GM12873 (cell line): Measurements from ENCODE around the gene NCAPD2.

ENCODE experiments used
- TF ChIP-seq, protein P1 (sequence below): IDR thresholded peaks from 2 replicates; pipeline ENCODE4 v1.5.1; 2012; ENCODE audit warnings: low read depth, mild to moderate bottlenecking, moderate library complexity, low read length, control low read depth; ENCODE audit not compliant: insufficient read depth; ENCODE audit errors: missing control alignments

Gene NCAPD2

DNA sequence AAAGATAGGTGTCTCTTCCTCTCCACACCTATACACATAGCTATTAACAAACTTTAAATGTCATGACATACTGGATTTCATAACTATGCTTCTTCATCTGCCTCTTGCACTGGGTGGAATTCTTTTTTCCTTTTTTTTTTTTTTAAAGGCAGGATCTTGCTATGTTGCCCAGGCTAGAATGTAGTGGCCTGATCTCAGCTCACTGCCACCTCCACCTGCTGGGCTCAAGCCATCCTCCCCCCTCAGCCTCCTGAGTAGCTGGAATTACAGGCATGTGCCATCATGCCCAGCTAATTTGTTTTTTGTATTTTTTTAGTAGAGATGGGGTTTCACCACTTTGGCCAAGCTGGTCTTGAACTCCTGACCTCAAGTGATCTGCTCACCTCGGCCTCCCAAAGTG lies 5.7 kb upstream of the NCAPD2 start:
- TF ChIP-seq, protein P1, sequence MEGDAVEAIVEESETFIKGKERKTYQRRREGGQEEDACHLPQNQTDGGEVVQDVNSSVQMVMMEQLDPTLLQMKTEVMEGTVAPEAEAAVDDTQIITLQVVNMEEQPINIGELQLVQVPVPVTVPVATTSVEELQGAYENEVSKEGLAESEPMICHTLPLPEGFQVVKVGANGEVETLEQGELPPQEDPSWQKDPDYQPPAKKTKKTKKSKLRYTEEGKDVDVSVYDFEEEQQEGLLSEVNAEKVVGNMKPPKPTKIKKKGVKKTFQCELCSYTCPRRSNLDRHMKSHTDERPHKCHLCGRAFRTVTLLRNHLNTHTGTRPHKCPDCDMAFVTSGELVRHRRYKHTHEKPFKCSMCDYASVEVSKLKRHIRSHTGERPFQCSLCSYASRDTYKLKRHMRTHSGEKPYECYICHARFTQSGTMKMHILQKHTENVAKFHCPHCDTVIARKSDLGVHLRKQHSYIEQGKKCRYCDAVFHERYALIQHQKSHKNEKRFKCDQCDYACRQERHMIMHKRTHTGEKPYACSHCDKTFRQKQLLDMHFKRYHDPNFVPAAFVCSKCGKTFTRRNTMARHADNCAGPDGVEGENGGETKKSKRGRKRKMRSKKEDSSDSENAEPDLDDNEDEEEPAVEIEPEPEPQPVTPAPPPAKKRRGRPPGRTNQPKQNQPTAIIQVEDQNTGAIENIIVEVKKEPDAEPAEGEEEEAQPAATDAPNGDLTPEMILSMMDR = no peak

DNA sequence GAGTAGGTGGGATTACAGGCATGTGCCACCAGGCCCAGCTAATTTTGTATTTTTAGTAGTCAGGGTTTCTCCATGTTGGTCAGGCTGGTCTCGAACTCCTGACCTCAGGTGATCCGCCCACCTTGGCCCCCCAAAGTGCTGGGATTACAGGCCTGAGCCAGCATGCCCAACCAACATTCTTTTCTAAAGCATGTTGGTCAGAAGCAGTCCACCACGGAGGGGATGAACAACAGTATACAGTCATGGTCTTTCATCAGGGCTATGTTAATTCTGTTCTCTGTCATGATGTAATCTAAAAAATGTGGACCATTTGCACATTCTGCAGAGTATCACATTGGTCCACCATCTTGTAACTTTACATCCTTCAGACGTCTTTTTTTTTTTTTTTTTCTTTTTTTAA lies 4.5 kb upstream of the NCAPD2 start:
- TF ChIP-seq, protein P1 = no peak

DNA sequence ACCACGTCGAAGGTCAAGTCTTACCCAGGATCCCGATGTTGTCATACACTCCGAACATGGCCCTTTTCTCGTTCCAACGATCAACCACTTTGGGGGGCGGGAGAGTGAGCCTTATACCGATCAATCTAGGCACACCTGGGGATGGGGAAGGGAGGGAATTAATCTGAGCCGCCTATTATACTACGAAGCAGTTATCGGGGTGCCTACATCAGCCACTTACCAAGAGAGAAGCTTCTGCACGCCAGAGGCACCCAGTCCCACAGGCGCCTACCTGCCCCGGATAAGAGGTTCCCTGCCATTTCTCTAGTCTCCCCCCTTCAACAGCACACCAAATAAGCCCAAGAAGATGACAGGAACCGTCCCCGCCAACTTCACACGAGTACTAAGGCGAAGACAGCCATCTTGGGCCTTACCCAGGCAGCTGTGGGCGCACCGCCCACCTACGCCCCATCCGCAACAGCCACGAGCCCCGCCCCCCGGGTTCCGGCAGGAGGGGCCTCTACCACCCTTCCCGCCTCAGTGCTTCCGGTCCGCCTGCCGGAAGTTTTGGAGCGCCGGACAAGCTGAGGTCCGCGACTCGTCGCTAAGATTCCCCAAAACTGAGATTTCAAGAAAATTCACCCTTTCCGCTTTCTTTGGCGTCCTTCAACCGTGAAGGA lies 935 bp upstream of the NCAPD2 start, which contains the start of gene MRPL51:
Gene MRPL51, minus strand, starts transcription at position 425 of the 659 bp plus-strand sequence. Its CDS starts 126 bp downstream, at position 299.
- TF ChIP-seq, protein P1 = no peak

DNA sequence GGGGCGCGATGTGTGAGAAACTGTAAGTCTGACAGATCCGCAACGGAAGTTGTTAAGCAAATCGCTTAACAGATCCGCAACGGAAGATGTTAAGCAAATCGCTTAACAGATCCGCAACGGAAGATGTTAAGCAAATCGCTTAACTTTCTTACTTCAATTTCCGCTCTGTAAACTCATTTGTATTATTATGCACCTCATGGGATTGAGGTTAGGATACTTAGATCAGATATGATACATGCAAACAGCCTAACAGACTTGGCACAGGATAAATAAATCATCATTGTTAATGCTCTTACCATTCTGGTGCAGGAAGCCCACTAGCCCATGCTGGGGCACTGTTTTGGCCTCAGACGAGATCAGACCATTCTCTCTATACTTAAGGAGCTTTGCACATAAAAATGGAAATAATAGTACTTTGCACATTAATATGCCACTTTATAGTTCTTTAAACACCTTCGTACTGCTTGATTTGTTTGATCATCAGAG lies 399 bp downstream of the NCAPD2 start:
- TF ChIP-seq, protein P1 = peak; percentile 26

DNA sequence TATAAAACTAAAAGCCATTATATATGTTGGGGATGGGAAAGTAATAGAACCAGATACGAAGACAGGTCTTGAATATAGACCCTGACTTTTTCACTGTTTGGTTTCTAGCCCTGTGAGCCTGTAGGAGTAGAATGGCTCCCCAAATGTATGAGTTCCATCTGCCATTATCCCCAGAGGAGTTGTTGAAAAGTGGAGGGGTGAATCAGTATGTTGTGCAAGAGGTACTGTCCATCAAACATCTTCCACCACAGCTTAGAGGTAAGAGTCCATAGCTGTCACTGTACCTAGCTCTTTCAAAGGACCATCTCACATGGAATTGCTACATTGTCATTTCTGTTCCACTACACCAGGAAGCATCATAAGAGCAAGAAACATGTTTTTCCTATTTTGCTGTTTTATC lies 1.1 kb downstream of the NCAPD2 start:
- TF ChIP-seq, protein P1 = no peak

DNA sequence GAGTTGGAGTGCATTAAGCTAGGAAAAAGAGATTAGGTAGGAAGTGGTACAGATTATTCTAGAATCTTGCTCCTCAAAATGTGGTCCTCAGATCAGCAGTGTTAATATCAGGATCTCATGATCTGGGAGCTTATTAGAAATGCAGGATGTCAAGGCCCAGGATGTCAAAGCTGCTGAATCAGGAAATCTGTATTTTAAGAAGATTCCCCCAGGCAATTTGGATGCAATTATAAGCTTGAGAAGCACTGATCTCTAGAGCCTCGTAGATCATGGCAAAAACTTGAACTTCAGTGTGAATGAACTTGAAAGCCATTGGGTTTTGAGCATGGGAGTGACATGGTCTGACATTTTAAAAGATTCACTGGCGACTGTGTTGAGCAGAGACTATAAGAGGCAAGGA lies 6.6 kb downstream of the NCAPD2 start:
- TF ChIP-seq, protein P1 = no peak

DNA sequence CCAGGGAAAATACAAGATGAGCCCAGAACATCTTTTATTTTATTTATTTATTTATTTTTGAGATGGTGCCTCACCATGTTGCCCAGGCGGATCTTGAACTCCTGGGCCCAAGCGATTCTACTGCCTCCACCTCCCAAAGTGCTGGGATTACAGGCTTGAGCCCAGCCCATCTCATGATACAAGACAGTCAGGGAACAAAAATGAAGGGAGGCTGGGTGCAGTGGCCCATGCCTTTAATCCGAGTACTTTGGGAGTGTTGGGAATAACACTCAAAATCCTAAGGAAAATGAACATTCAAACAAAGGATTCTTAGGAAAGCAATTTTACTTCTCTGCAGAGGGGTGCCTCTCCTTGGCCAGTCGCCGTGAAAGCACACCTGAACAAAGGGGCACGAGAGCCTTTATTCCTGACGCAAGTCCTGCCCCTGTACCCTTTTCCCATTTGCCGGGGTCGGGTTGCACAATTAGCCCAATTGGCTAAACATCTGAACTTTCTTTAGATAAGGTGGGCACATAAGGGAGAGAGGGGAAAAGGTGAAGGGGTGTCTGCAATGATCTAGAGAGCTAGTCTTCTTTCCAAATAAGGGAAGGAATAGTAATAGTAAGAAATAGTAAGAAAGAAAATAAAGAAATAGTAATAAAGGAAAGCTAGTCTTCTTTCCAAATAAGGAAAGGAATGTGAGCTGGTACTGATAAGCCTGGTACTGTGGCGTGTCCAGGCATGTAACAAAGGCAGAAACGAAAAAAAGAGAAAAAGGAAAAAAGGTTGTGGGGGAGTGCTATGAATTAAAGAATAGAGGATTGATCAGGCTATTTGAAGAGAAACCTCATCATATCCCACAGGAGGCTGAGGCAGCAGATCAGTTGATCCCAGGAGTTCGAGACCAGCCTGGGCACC lies 13.4 kb downstream of the NCAPD2 start:
- TF ChIP-seq, protein P1 = no peak
